ENCODE results near the gene CAPN5. TPM values are rescaled to one million over a fixed set of nuclear protein-coding genes. Genes with fewer than 3 reads are reported as not detected.

The CAPN5 gene
- total and polyA plus RNA-seq, 2 donors from 2014 or later = 20.0 to 36.0 TPM

- no peaks in the 10 kb centered on the region for H3K36me3 ChIP-seq (ENCODE audit: control insufficient read depth in 2 of 3, insufficient read depth in 3 of 3, low read length in 3 of 3)
- DNase-seq = peak in 1 of 5 donors; percentile 40
- intact Hi-C loops (cut with DNase I) = no loop called here
- H3K9ac ChIP-seq (ENCODE audit: low read length in 3 of 3) = peak overlapping the region in 1 of 3 donors; percentile 12
- H3K4me3 ChIP-seq (ENCODE audit: low read length in 3 of 3) = no peak overlapping the region
- H3K27me3 ChIP-seq (ENCODE audit: control insufficient read depth, insufficient read depth, low read length) = no peaks in the 10 kb centered on the region
- peak overlapping the region; percentile 18 to 90 for H3K27ac ChIP-seq (ENCODE audit: low read depth in 2 of 2, low read length in 2 of 2)
- TF ChIP-seq, protein P1, sequence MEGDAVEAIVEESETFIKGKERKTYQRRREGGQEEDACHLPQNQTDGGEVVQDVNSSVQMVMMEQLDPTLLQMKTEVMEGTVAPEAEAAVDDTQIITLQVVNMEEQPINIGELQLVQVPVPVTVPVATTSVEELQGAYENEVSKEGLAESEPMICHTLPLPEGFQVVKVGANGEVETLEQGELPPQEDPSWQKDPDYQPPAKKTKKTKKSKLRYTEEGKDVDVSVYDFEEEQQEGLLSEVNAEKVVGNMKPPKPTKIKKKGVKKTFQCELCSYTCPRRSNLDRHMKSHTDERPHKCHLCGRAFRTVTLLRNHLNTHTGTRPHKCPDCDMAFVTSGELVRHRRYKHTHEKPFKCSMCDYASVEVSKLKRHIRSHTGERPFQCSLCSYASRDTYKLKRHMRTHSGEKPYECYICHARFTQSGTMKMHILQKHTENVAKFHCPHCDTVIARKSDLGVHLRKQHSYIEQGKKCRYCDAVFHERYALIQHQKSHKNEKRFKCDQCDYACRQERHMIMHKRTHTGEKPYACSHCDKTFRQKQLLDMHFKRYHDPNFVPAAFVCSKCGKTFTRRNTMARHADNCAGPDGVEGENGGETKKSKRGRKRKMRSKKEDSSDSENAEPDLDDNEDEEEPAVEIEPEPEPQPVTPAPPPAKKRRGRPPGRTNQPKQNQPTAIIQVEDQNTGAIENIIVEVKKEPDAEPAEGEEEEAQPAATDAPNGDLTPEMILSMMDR (IDR thresholded peaks at IDR 0.05; ENCODE audit: borderline replicate concordance, extremely low read depth, insufficient read depth) = no peak
- H3K9me3 ChIP-seq (ENCODE audit: control insufficient read depth in 2 of 3, insufficient read depth in 1 of 3, low read length in 3 of 3) = no peaks in the 10 kb centered on the region
- no peak for FAIRE-seq
- peaks cover 5 to 48% (median 34%) of the 10 kb centered on the region in 3 donors for H3K4me1 ChIP-seq (ENCODE audit: control insufficient read depth in 2 of 3, insufficient read depth in 2 of 3, low read depth in 1 of 3, low read length in 3 of 3)
Observed at GRCh38 chr11:77071671-77072605, 5.2 kb downstream of the CAPN5 start.

DNA sequence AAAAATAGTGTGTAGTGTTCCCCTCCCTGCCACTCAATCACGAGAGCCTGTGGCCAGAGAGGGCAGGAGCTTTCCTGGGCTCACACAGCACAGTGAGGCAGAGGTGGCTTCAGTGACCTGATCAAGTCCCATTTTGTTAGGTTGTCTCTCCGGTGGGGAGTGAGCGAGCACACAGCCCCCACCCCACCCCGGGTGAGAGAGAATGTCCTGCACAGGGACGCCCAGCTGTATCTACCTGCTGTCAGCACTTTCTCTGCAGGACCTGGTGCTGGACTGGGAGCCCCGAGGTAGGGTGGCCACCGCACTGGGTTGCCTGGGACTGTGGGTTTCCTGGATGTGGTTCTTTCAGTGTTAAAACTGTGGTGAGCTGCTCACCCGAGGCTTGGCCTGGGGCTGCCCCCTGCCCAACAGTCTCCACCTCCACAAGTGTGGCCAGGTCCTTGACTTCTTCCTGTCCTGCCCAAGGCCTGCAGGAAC is 6.1 kb downstream of the CAPN5 start:
- no peak for FAIRE-seq
- Histone ChIP-seq H3K4me1 (ENCODE audit: control insufficient read depth in 2 of 3, insufficient read depth in 2 of 3, low read depth in 1 of 3, low read length in 3 of 3) (peaks cover 5 to 41% (median 32%) of the 10 kb centered on the region in 3 donors), H3K4me3 (ENCODE audit: low read length in 3 of 3) (no peak overlapping the region), H3K36me3 (ENCODE audit: control insufficient read depth in 2 of 3, insufficient read depth in 3 of 3, low read length in 3 of 3) (no peaks in the 10 kb centered on the region), H3K9ac (ENCODE audit: low read length in 3 of 3) (peak overlapping the region in 1 of 3 donors; percentile 16), H3K27me3 (ENCODE audit: control insufficient read depth, insufficient read depth, low read length) (no peaks in the 10 kb centered on the region), H3K27ac (ENCODE audit: low read depth in 2 of 2, low read length in 2 of 2) (peak overlapping the region; percentile 83 to 90), H3K9me3 (ENCODE audit: control insufficient read depth in 2 of 3, insufficient read depth in 1 of 3, low read length in 3 of 3) (no peaks in the 10 kb centered on the region)
- intact Hi-C loops (cut with DNase I) = no loop called here
- peak in 2 of 5 donors; percentile 37 to 69 for DNase-seq
- TF ChIP-seq, protein P1 (IDR thresholded peaks at IDR 0.05; ENCODE audit: borderline replicate concordance, extremely low read depth, insufficient read depth) = no peak

DNA sequence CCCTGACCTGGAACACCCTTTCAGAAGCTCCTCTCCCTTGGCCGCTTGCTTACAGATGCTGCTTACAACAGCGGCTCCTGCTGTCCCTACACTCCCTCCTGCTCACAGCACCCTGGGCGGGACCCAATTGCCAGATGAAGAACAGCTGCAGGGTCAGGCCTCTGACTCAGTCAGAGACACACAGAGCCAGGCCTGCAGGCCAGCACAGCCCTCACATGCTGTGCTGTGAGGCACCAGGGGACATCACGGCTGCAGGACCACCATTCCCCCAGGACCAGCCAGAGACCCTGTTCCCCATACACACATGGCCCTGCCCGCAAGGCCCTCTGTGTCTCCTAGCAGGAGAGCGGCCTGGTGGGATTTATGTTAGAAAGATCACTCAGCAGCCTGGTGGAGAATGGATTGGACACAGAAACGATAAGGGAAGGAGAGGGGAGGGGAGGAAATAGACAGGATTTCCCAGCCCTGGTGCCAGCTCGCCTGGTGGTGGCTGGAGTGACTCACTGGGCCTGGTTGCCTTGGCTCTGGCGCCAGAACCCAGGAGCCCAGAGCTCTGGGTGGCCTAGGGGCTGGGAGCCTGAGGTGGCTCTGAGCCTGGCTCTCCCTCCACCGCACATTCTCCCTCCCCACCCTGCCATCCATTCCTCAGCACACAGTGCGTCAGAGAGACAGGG is 6.7 kb downstream of the CAPN5 start:
- H3K9ac ChIP-seq (ENCODE audit: low read length in 3 of 3) = peak overlapping the region in 1 of 3 donors; percentile 16
- no peak for FAIRE-seq
- H3K4me3 ChIP-seq (ENCODE audit: low read length in 3 of 3) = no peak overlapping the region

More for the DNA sequence above, 6.7 kb downstream of the CAPN5 start:
- Histone ChIP-seq H3K36me3 (ENCODE audit: control insufficient read depth in 2 of 3, insufficient read depth in 3 of 3, low read length in 3 of 3) (no peaks in the 10 kb centered on the region), H3K27me3 (ENCODE audit: control insufficient read depth, insufficient read depth, low read length) (no peaks in the 10 kb centered on the region), H3K27ac (ENCODE audit: low read depth in 2 of 2, low read length in 2 of 2) (peak overlapping the region; percentile 83 to 90), H3K9me3 (ENCODE audit: control insufficient read depth in 2 of 3, insufficient read depth in 1 of 3, low read length in 3 of 3) (no peaks in the 10 kb centered on the region), H3K4me1 (ENCODE audit: control insufficient read depth in 2 of 3, insufficient read depth in 2 of 3, low read depth in 1 of 3, low read length in 3 of 3) (peaks cover 5 to 36% (median 27%) of the 10 kb centered on the region in 3 donors)
- DNase-seq = peak; percentile 74 to 95 (median 80)
- TF ChIP-seq, protein P1 (IDR thresholded peaks at IDR 0.05; ENCODE audit: borderline replicate concordance, extremely low read depth, insufficient read depth) = no peak
- intact Hi-C loops (cut with DNase I) = no loop called here

All from kidney (tissue), 14 donors.